ENCODE results near the gene FKBP10. TPM values are rescaled to one million over a fixed set of nuclear protein-coding genes. Genes with fewer than 3 reads are reported as not detected.
A peak's percentile ranks its signal among the peaks of the same experiment; 100 is the strongest.

The FKBP10 gene
- total and polyA plus RNA-seq, 4 donors, result 0.71 to 17.6 (median 5.6) TPM

DNA sequence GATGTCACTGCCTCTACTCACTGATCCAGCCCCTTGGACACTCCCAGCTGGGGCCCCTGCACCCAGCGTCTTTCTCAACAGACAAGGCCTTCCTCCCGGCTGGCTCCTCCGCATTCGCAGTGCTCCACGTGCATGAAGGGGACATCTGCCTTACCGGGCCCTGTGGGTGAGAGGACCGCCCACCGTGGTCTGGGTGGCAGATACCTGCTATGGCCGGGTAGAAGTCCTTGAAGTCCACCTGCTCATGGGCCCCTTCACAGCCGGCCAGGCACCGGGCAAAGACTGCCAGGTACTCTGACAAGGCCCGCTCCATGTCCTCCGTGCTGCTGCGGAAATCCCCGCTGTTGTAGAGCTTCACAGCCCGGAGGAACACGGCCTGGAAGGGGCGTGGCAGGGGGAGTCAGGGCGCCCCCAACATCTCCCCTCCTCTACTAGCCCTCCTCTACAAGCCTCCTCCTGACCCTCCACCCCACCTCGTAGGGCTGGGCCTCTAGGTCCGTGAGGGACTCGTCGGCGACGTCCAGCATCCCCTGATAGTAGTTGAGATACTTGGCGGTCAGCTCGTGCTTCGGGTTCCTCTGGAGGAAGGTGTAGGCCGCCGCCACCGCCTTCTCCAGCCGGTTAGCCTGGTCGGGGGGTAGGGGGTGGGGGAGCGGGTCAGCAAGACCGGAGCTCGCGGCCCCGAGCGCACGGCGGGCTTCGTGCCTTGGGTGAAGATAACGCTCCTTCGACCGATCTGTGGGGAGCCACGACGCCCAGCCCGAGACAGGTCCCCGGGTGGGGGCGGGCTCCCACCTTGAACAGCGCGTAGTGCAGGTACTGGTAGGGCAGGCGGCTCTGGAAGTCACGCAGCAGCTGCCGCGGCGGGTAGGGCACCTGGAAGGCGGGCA lies 1.9 kb upstream of the FKBP10 start (continued):
- no peak for TF ChIP-seq YY1 (IDR thresholded peaks at IDR 0.05)
- TF ChIP-seq, protein P1, sequence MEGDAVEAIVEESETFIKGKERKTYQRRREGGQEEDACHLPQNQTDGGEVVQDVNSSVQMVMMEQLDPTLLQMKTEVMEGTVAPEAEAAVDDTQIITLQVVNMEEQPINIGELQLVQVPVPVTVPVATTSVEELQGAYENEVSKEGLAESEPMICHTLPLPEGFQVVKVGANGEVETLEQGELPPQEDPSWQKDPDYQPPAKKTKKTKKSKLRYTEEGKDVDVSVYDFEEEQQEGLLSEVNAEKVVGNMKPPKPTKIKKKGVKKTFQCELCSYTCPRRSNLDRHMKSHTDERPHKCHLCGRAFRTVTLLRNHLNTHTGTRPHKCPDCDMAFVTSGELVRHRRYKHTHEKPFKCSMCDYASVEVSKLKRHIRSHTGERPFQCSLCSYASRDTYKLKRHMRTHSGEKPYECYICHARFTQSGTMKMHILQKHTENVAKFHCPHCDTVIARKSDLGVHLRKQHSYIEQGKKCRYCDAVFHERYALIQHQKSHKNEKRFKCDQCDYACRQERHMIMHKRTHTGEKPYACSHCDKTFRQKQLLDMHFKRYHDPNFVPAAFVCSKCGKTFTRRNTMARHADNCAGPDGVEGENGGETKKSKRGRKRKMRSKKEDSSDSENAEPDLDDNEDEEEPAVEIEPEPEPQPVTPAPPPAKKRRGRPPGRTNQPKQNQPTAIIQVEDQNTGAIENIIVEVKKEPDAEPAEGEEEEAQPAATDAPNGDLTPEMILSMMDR (IDR thresholded peaks at IDR 0.05; ENCODE audit: low read depth, low read length, missing input control), result no peak

DNA sequence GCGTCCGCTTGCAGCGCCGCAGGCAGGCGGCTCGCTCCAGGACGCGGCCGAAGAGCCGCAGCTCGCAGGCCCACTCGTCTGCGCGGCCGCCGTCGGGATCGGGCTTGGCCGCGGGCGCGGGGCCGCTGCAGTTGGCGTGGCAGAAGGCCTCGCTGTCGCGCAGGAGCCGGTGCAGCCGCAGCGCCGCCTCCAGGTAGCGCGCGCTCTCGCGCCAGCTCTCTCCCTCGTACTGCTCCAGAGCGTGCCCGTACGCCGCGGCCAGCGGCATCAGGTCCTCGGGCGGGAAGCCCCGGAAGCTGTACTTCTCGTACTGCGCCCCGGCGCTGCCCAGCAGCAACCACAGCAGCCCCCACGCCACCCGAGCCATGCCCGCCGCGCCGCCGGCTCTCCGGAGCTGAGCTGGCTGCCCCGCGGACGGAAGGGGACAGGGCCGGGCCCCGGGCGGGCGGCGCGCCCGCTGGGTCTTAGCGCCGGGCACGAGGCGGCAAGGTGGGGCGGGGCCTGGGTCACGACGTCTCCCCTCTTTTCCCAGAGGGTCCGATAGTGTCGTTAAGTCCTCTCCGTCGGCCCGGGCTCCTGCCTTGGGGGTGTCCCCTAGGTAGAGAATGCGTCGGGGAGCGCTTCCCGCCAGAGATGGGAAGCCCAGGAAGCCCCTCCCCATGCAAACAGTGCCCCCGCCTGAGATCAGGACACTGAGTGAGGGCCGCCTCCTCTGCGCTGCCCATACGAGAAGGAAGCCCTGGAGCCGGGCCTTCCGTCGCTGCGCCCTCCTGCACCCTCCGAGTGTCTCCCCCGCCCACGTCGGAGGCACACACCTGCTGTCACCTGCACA lies 1.0 kb upstream of the FKBP10 start, which contains the start of gene P3H4:
Gene P3H4 (minus strand): TSS at position 401 of the 832 bp plus-strand sequence. CDS start 34 bp downstream, at position 367.
- TF ChIP-seq FOXA1 (IDR thresholded peaks at IDR 0.05) (no peak), RAD21 (IDR thresholded peaks at IDR 0.05) (peak; percentile 23 to 57)
- TF ChIP-seq, protein P1 (IDR thresholded peaks at IDR 0.05; ENCODE audit: low read depth, low read length, missing input control), result peak; percentile 49
- no peak within 1 kb of the TSS for H3K9ac ChIP-seq (ENCODE audit: low read depth in 1 of 2, low read length in 2 of 2)
- WGBS, result 1% methylated on average over 96 of the region's 96 CpGs
- peak; percentile 63 for DNase-seq (ENCODE audit: low spot score)
- no peaks in the 10 kb centered on the region for H3K27me3 ChIP-seq (ENCODE audit: control insufficient read depth in 4 of 4, insufficient read depth in 4 of 4, low read length in 3 of 4)
- H3K9me3 ChIP-seq (ENCODE audit: control insufficient read depth in 4 of 4, low read length in 3 of 4), result no peaks in the 10 kb centered on the region
- peaks cover 5 to 20% (median 10%) of the 10 kb centered on the region in 4 donors for H3K4me1 ChIP-seq (ENCODE audit: control insufficient read depth in 4 of 4, insufficient read depth in 4 of 4, low read length in 3 of 4)
- peak within 1 kb of the TSS; percentile 15 to 31 for H3K27ac ChIP-seq (ENCODE audit: low read depth in 1 of 2, low read length in 2 of 2)
- H3K4me3 ChIP-seq (ENCODE audit: low read depth in 1 of 3, low read length in 3 of 3), result peak within 1 kb of the TSS; percentile 34 to 78 (median 54)
- H3K36me3 ChIP-seq (ENCODE audit: control insufficient read depth in 4 of 4, insufficient read depth in 3 of 4, low read depth in 1 of 4, low read length in 3 of 4), result no peaks in the 10 kb centered on the region

DNA sequence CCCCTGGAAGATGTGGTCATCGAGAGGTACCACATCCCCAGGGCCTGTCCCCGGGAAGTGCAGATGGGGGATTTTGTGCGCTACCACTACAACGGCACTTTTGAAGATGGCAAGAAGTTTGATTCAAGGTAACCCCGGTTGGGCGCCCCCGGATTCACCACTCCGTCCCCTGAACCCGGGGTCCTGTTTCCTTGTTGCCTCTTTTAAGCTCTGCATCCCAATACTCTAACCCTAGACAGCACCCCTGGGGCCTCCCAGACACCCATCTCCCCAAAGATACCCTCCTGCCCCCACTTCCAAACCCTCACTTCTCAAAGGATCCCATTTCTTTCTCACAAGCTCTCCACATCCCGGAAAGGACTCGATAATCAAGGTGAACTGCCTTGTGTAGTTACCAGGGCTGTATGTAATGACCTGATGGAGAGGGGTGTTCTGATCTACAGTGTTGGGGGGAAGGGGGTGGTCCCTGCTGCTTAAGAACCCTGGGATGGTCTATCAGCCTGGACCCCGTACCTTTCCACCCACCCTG lies 412 bp downstream of the FKBP10 start:
- Histone ChIP-seq H3K36me3 (ENCODE audit: control insufficient read depth in 4 of 4, insufficient read depth in 3 of 4, low read depth in 1 of 4, low read length in 3 of 4) (no peaks in the 10 kb centered on the region), H3K27ac (ENCODE audit: low read depth in 1 of 2, low read length in 2 of 2) (no peak overlapping the region), H3K9me3 (ENCODE audit: control insufficient read depth in 4 of 4, low read length in 3 of 4) (no peaks in the 10 kb centered on the region), H3K9ac (ENCODE audit: low read depth in 1 of 2, low read length in 2 of 2) (no peak overlapping the region), H3K4me3 (ENCODE audit: low read depth in 1 of 3, low read length in 3 of 3) (peak overlapping the region in 1 of 3 donors; percentile 78), H3K27me3 (ENCODE audit: control insufficient read depth in 4 of 4, insufficient read depth in 4 of 4, low read length in 3 of 4) (no peaks in the 10 kb centered on the region), H3K4me1 (ENCODE audit: control insufficient read depth in 4 of 4, insufficient read depth in 4 of 4, low read length in 3 of 4) (peaks cover 5 to 18% (median 10%) of the 10 kb centered on the region in 4 donors)
- TF ChIP-seq JUND (IDR thresholded peaks at IDR 0.05) (no peak), TAF1 (conservative IDR thresholded peaks at IDR 0.05) (no peak), HNF4G (IDR thresholded peaks at IDR 0.05) (no peak), FOXA1 (IDR thresholded peaks at IDR 0.05) (no peak), RXRA (IDR thresholded peaks at IDR 0.05) (no peak), YY1 (IDR thresholded peaks at IDR 0.05) (no peak)
- TF ChIP-seq, protein P2, sequence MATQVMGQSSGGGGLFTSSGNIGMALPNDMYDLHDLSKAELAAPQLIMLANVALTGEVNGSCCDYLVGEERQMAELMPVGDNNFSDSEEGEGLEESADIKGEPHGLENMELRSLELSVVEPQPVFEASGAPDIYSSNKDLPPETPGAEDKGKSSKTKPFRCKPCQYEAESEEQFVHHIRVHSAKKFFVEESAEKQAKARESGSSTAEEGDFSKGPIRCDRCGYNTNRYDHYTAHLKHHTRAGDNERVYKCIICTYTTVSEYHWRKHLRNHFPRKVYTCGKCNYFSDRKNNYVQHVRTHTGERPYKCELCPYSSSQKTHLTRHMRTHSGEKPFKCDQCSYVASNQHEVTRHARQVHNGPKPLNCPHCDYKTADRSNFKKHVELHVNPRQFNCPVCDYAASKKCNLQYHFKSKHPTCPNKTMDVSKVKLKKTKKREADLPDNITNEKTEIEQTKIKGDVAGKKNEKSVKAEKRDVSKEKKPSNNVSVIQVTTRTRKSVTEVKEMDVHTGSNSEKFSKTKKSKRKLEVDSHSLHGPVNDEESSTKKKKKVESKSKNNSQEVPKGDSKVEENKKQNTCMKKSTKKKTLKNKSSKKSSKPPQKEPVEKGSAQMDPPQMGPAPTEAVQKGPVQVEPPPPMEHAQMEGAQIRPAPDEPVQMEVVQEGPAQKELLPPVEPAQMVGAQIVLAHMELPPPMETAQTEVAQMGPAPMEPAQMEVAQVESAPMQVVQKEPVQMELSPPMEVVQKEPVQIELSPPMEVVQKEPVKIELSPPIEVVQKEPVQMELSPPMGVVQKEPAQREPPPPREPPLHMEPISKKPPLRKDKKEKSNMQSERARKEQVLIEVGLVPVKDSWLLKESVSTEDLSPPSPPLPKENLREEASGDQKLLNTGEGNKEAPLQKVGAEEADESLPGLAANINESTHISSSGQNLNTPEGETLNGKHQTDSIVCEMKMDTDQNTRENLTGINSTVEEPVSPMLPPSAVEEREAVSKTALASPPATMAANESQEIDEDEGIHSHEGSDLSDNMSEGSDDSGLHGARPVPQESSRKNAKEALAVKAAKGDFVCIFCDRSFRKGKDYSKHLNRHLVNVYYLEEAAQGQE (IDR thresholded peaks at IDR 0.05), result no peak
- TF ChIP-seq, protein P1 (IDR thresholded peaks at IDR 0.05; ENCODE audit: low read depth, low read length, missing input control), result no peak
- no peak for DNase-seq (ENCODE audit: low spot score)
- 44% methylated on average over 12 of the region's 12 CpGs for WGBS
